Mesenchymal stem cell (in vitro differentiated cells and primary cell): Measurements from ENCODE around the gene DYNC2H1.

Source experiments
- DNase-seq: peaks from one replicate; pipeline ENCODE4 v3.0.0-alpha.2; 2013
- H2AFZ ChIP-seq: one replicate; pipeline ENCODE4 v1.6.1; 2013; ENCODE audit warnings: low read depth, mild to moderate bottlenecking, control low read depth, inconsistent platforms, low read length, moderate library complexity
- H2AK5ac ChIP-seq: 2 replicates; pipeline ENCODE4 v1.6.1; 2013; ENCODE audit warnings: low read length, moderate library complexity, mild to moderate bottlenecking, inconsistent platforms; ENCODE audit not compliant: severe bottlenecking
- H2BK120ac ChIP-seq: one replicate; pipeline ENCODE4 v1.6.1; 2013; ENCODE audit warnings: low read depth, mild to moderate bottlenecking, inconsistent platforms, low read length, moderate library complexity
- H2BK12ac ChIP-seq, 2 experiments: one replicate each; pipeline ENCODE4 v1.6.1; 2013; ENCODE audit warnings: inconsistent platforms in 2 of 2, low read length in 2 of 2, mild to moderate bottlenecking in 2 of 2, moderate library complexity in 2 of 2, control low read depth in 1 of 2
- H2BK15ac ChIP-seq: one replicate; pipeline ENCODE4 v1.6.1; 2013; ENCODE audit warnings: mild to moderate bottlenecking, low read depth, inconsistent platforms; ENCODE audit not compliant: poor library complexity, severe bottlenecking
- H2BK5ac ChIP-seq: 2 replicates; pipeline ENCODE4 v1.6.1; 2013; ENCODE audit warnings: low read depth, mild to moderate bottlenecking, low read length, control low read depth, inconsistent platforms; ENCODE audit not compliant: poor library complexity, severe bottlenecking
- H3K14ac ChIP-seq, 2 experiments: one replicate each; pipeline ENCODE4 v1.6.1; 2013; ENCODE audit warnings: inconsistent platforms in 2 of 2, low read length in 2 of 2, control low read depth in 1 of 2, mild to moderate bottlenecking in 1 of 2, moderate library complexity in 1 of 2
- H3K18ac ChIP-seq, 2 experiments: one replicate each; pipeline ENCODE4 v1.6.1; 2013; ENCODE audit warnings: inconsistent platforms in 2 of 2, low read length in 2 of 2, control low read depth in 1 of 2, low read depth in 1 of 2, mild to moderate bottlenecking in 1 of 2
- H3K23ac ChIP-seq, 2 experiments: one replicate each; pipeline ENCODE4 v1.6.1; 2013; ENCODE audit warnings: inconsistent platforms in 2 of 2, low read length in 2 of 2, mild to moderate bottlenecking in 2 of 2, moderate library complexity in 2 of 2, control low read depth in 1 of 2
- H3K27ac ChIP-seq: 2 replicates; pipeline ENCODE4 v1.5.1; 2013; ENCODE audit warnings: mild to moderate bottlenecking, moderate library complexity, low read length, control low read depth, inconsistent platforms; ENCODE audit not compliant: poor library complexity, severe bottlenecking
- H3K27me3 ChIP-seq, 2 experiments: 2 replicates each; pipeline versions ENCODE4 v1.6.1 to v1.7.0; 2013; ENCODE audit warnings: low read length in 2 of 2, mild to moderate bottlenecking in 2 of 2, moderate library complexity in 2 of 2, control low read depth in 1 of 2, inconsistent platforms in 1 of 2; ENCODE audit not compliant: control insufficient read depth in 1 of 2, insufficient read depth in 1 of 2
- H3K36me3 ChIP-seq, 2 experiments: 2 replicates each; pipeline versions ENCODE4 v1.6.1 to v1.7.0; 2013; ENCODE audit warnings: low read length in 2 of 2, control low read depth in 1 of 2, inconsistent platforms in 1 of 2, low read depth in 1 of 2, mild to moderate bottlenecking in 1 of 2; ENCODE audit not compliant: insufficient read depth in 2 of 2, control insufficient read depth in 1 of 2
- H3K4ac ChIP-seq, 2 experiments: one replicate each; pipeline ENCODE4 v1.6.1; 2013; ENCODE audit warnings: inconsistent platforms in 2 of 2, low read length in 2 of 2, mild to moderate bottlenecking in 2 of 2, moderate library complexity in 2 of 2, control low read depth in 1 of 2, low read depth in 1 of 2
- H3K4me1 ChIP-seq: 2 replicates; pipeline ENCODE4 v1.6.1; 2013; ENCODE audit warnings: low read depth, low read length, control low read depth; ENCODE audit not compliant: control insufficient read depth, insufficient read depth
- H3K4me2 ChIP-seq: 2 replicates; pipeline ENCODE4 v1.6.1; 2013; ENCODE audit warnings: low read length, mild to moderate bottlenecking, inconsistent platforms; ENCODE audit not compliant: poor library complexity, severe bottlenecking
- H3K4me3 ChIP-seq, 2 experiments: 2 replicates each; pipeline versions ENCODE4 v1.5.1 to v1.7.0; 2013; ENCODE audit warnings: low read length in 2 of 2, mild to moderate bottlenecking in 2 of 2, control low read depth in 1 of 2, low read depth in 1 of 2; ENCODE audit not compliant: insufficient read depth in 1 of 2
- H3K79me1 ChIP-seq: replicated peaks from 2 replicates; pipeline ENCODE4 v1.6.1; 2013; ENCODE audit warnings: mild to moderate bottlenecking, control low read depth, low read length, inconsistent platforms; ENCODE audit not compliant: poor library complexity, severe bottlenecking
- H3K9ac ChIP-seq: 2 replicates; pipeline ENCODE4 v1.7.0; 2013; ENCODE audit warnings: mild to moderate bottlenecking, low read length, moderate library complexity
- H3K9me3 ChIP-seq: 2 replicates; pipeline ENCODE4 v1.7.0; 2013; ENCODE audit warnings: mild to moderate bottlenecking, low read length; ENCODE audit not compliant: control insufficient read depth
- H4K8ac ChIP-seq: one replicate; pipeline ENCODE4 v1.6.1; 2013; ENCODE audit warnings: inconsistent platforms, mild to moderate bottlenecking, low read length, moderate library complexity
- H4K91ac ChIP-seq: one replicate; pipeline ENCODE4 v1.6.1; 2013; ENCODE audit warnings: mild to moderate bottlenecking, low read length, inconsistent platforms
- WGBS: methylation state at CpG from one replicate; pipeline ENCODE4 v1.1.7; 2013; ENCODE audit warnings: mixed read lengths; 5-methylcytosine and 5-hydroxymethylcytosine counted together

DYNC2H1 gene

GRCh38 chr11:103484545-103484944, 375.3 kb downstream of the DYNC2H1 start:
- no peaks in the 10 kb centered on the region for H3K4me1 ChIP-seq
- no peak overlapping the region for H3K4me2 ChIP-seq
- H2BK12ac ChIP-seq = no peak overlapping the region
- no peak overlapping the region for H3K4me3 ChIP-seq
- no peak overlapping the region for H2BK120ac ChIP-seq
- no peaks in the 10 kb centered on the region for H3K9me3 ChIP-seq
- no peak overlapping the region for H2AFZ ChIP-seq
- H3K27ac ChIP-seq = no peak overlapping the region
- no peak overlapping the region for H3K14ac ChIP-seq
- H3K9ac ChIP-seq = no peak overlapping the region
- 100% methylated on average over 2 of the region's 3 CpGs for WGBS
- H3K23ac ChIP-seq = no peak overlapping the region
- H2AK5ac ChIP-seq = no peak overlapping the region
- no peaks in the 10 kb centered on the region for H3K79me1 ChIP-seq
- DNase-seq = no peak
- H2BK15ac ChIP-seq = no peak overlapping the region
- H4K8ac ChIP-seq = no peak overlapping the region
- H3K36me3 ChIP-seq = peaks cover 0 to 4% of the 10 kb centered on the region in 2 experiments
- no peak overlapping the region for H4K91ac ChIP-seq
- H3K27me3 ChIP-seq = no peaks in the 10 kb centered on the region
- H3K4ac ChIP-seq = no peak overlapping the region
- no peak overlapping the region for H3K18ac ChIP-seq
- no peak overlapping the region for H2BK5ac ChIP-seq

GRCh38 chr11:103486604-103487003, 377.4 kb downstream of the DYNC2H1 start:
- WGBS = 100% methylated on average over 2 of the region's 5 CpGs
- H2BK15ac ChIP-seq = no peak overlapping the region
- H3K9me3 ChIP-seq = peaks cover 7% of the 10 kb centered on the region
- H2BK120ac ChIP-seq = no peak overlapping the region
- no peak overlapping the region for H3K9ac ChIP-seq
- no peak overlapping the region for H3K18ac ChIP-seq
- no peak overlapping the region for H3K4me3 ChIP-seq
- H2AK5ac ChIP-seq = no peak overlapping the region
- H2BK12ac ChIP-seq = no peak overlapping the region
- H3K36me3 ChIP-seq = no peaks in the 10 kb centered on the region
- no peak overlapping the region for H2AFZ ChIP-seq
- no peak overlapping the region for H3K23ac ChIP-seq
- no peak for DNase-seq
- no peaks in the 10 kb centered on the region for H3K4me1 ChIP-seq
- H2BK5ac ChIP-seq = no peak overlapping the region
- H4K8ac ChIP-seq = no peak overlapping the region
- no peak overlapping the region for H3K14ac ChIP-seq
- no peak overlapping the region for H3K4ac ChIP-seq
- no peak overlapping the region for H3K4me2 ChIP-seq
- no peaks in the 10 kb centered on the region for H3K27me3 ChIP-seq
- H3K79me1 ChIP-seq = no peaks in the 10 kb centered on the region
- no peak overlapping the region for H4K91ac ChIP-seq
- H3K27ac ChIP-seq = no peak overlapping the region

DNA sequence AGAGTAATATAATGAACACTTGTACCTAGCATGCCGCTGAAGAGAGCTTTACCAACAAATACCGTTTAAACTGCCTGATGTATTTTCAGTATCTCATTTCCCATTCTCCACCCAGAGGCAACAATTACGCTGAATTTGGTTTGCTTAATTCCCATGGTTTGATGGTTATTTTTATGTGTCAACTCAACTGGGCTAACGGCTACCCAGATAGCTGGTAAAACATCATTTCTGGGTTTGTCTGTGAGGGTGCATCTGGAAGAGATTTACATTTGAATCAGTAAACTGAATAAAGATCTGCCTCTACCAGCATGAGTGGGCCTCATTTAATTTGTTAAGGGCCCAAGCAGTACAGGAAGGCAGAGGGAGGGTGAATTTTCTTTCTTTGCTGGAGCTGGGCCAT, 377.9 kb downstream of the DYNC2H1 start:
- Histone ChIP-seq H2AFZ (no peak overlapping the region), H3K79me1 (no peaks in the 10 kb centered on the region), H3K23ac (no peak overlapping the region), H2BK5ac (no peak overlapping the region), H3K4me2 (no peak overlapping the region), H2BK15ac (no peak overlapping the region), H3K27me3 (no peaks in the 10 kb centered on the region), H3K4me3 (no peak overlapping the region), H3K36me3 (no peaks in the 10 kb centered on the region), H3K4ac (no peak overlapping the region), H3K4me1 (no peaks in the 10 kb centered on the region), H4K8ac (no peak overlapping the region), H3K9me3 (peaks cover 7% of the 10 kb centered on the region), H3K14ac (no peak overlapping the region), H2AK5ac (no peak overlapping the region), H2BK120ac (no peak overlapping the region), H4K91ac (no peak overlapping the region), H2BK12ac (no peak overlapping the region), H3K18ac (no peak overlapping the region), H3K27ac (no peak overlapping the region), H3K9ac (no peak overlapping the region)
- 100% methylated on average over 2 of the region's 4 CpGs for WGBS
- no peak for DNase-seq

DNA sequence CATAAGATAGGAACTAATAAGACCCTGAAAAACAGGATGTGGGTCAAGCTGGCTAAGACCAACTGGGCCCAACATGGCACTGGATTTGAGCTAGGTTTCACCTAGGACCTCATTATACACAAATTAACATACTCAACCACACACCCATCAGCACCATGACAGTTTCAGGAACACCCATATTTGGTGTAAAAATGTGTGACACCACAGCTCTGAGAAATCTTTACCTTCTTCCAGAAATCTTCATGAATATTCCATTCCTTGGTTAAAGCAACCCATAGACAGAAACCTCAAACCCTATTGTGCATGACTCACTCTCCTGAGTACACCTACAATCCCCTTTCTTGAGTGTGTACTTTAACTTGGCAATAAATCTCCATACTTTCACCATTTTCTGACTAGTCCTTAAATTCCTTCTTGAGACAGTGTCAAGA, 378.8 kb downstream of the DYNC2H1 start:
- H3K27me3 ChIP-seq = no peaks in the 10 kb centered on the region
- H3K9ac ChIP-seq = no peak overlapping the region
- H3K4me2 ChIP-seq = no peak overlapping the region
- no peak overlapping the region for H2BK12ac ChIP-seq
- H3K79me1 ChIP-seq = no peaks in the 10 kb centered on the region
- no peak overlapping the region for H3K4ac ChIP-seq
- no peak overlapping the region for H2AK5ac ChIP-seq
- no peak overlapping the region for H2AFZ ChIP-seq
- H4K8ac ChIP-seq = no peak overlapping the region
- H3K18ac ChIP-seq = no peak overlapping the region
- H2BK15ac ChIP-seq = no peak overlapping the region
- DNase-seq = no peak
- no peak overlapping the region for H4K91ac ChIP-seq
- no peak overlapping the region for H3K27ac ChIP-seq
- H3K14ac ChIP-seq = no peak overlapping the region
- H3K4me1 ChIP-seq = no peaks in the 10 kb centered on the region
- H3K4me3 ChIP-seq = no peak overlapping the region
- H3K9me3 ChIP-seq = peaks cover 7% of the 10 kb centered on the region
- no peaks in the 10 kb centered on the region for H3K36me3 ChIP-seq
- H3K23ac ChIP-seq = no peak overlapping the region
- no peak overlapping the region for H2BK5ac ChIP-seq
- H2BK120ac ChIP-seq = no peak overlapping the region
